ENCODE data around the gene RPL39L.

- TF ChIP-seq, protein P1, sequence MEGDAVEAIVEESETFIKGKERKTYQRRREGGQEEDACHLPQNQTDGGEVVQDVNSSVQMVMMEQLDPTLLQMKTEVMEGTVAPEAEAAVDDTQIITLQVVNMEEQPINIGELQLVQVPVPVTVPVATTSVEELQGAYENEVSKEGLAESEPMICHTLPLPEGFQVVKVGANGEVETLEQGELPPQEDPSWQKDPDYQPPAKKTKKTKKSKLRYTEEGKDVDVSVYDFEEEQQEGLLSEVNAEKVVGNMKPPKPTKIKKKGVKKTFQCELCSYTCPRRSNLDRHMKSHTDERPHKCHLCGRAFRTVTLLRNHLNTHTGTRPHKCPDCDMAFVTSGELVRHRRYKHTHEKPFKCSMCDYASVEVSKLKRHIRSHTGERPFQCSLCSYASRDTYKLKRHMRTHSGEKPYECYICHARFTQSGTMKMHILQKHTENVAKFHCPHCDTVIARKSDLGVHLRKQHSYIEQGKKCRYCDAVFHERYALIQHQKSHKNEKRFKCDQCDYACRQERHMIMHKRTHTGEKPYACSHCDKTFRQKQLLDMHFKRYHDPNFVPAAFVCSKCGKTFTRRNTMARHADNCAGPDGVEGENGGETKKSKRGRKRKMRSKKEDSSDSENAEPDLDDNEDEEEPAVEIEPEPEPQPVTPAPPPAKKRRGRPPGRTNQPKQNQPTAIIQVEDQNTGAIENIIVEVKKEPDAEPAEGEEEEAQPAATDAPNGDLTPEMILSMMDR (IDR thresholded peaks at IDR 0.05), result no peak
- no peak for TF ChIP-seq POLR2A (IDR thresholded peaks at IDR 0.05)
Measured at GRCh38 chr3:187102073-187102634, 37.1 kb downstream of the RPL39L start.

All from uterus (tissue), 2 donors.